Astrocyte (in vitro differentiated cells and primary cell): ENCODE data around the gene TXLNG.

Source experiments
- CTCF ChIP-seq: IDR thresholded peaks from 2 replicates; pipeline ENCODE4 v1.5.1; 2011; ENCODE audit warnings: low read depth, mild to moderate bottlenecking, inconsistent platforms, low read length, moderate library complexity; ENCODE audit not compliant: insufficient read depth
- EZH2 ChIP-seq: IDR thresholded peaks from 2 replicates; pipeline ENCODE4 v1.6.1; 2012; ENCODE audit warnings: mild to moderate bottlenecking, low read length, inconsistent platforms; ENCODE audit not compliant: insufficient read depth

GRCh38 chrX:16862829-16863228, 76.6 kb downstream of the TXLNG start:
- TF ChIP-seq CTCF (no peak), EZH2 (no peak)
